Kidney (tissue), 14 donors: ENCODE results near the gene C14orf132. TPM values are rescaled to one million over a fixed set of nuclear protein-coding genes. Genes with fewer than 3 reads are reported as not detected.
A peak's percentile ranks its signal among the peaks of the same experiment; 100 is the strongest.

Source experiments
- DNase-seq, 5 donors: peaks; one replicate each; pipeline ENCODE4 v3.0.0-alpha.2; 2013 to 2020
- FAIRE-seq: peaks from 2 replicates; lab custom pipeline; 2012; peaks lifted over from hg19 to GRCh38; lab: Jason Lieb, UNC
- H3K27ac ChIP-seq, 2 donors: one replicate each; pipeline ENCODE4 v1.7.0; 2013; ENCODE audit warnings: low read depth in 2 of 2, low read length in 2 of 2, inconsistent platforms in 1 of 2
- H3K27me3 ChIP-seq: one replicate; pipeline ENCODE4 v1.7.1; 2013; ENCODE audit warnings: low read length, inconsistent platforms; ENCODE audit not compliant: control insufficient read depth, insufficient read depth
- H3K36me3 ChIP-seq, 3 donors: one replicate each; pipeline versions ENCODE4 v1.7.0 to v1.7.1; 2013; ENCODE audit warnings: low read length in 3 of 3, control low read depth in 1 of 3, inconsistent platforms in 1 of 3; ENCODE audit not compliant: insufficient read depth in 3 of 3, control insufficient read depth in 2 of 3
- H3K4me1 ChIP-seq, 3 donors: one replicate each; pipeline versions ENCODE4 v1.7.0 to v1.7.1; 2013; ENCODE audit warnings: low read length in 3 of 3, inconsistent platforms in 1 of 3, low read depth in 1 of 3; ENCODE audit not compliant: control insufficient read depth in 2 of 3, insufficient read depth in 2 of 3
- H3K4me3 ChIP-seq, 3 donors: one replicate each; pipeline versions ENCODE4 v1.7.0 to v1.8.1; 2013; ENCODE audit warnings: low read length in 3 of 3, control low read depth in 1 of 3, inconsistent platforms in 1 of 3
- H3K9ac ChIP-seq, 3 donors: one replicate each; pipeline versions ENCODE4 v1.7.0 to v1.7.1; 2013; ENCODE audit warnings: low read length in 3 of 3, control low read depth in 1 of 3, inconsistent platforms in 1 of 3
- H3K9me3 ChIP-seq, 3 donors: one replicate each; pipeline versions ENCODE4 v1.7.0 to v1.7.1; 2013; ENCODE audit warnings: low read length in 3 of 3, control low read depth in 1 of 3, inconsistent platforms in 1 of 3; ENCODE audit not compliant: control insufficient read depth in 2 of 3, insufficient read depth in 1 of 3
- CTCF ChIP-seq: IDR thresholded peaks from 3 replicates; pipeline ENCODE4 v1.5.1; 2012; ENCODE audit warnings: mild to moderate bottlenecking, moderate library complexity, borderline replicate concordance; ENCODE audit not compliant: insufficient read depth; ENCODE audit errors: extremely low read depth
- intact Hi-C: fragments of 100-400 bp; cut with DNase I; formaldehyde crosslinking; loops from one replicate; pipeline ENCODE4 v1.11.1; 2022
- polyA plus RNA-seq: library from polyadenylated mRNA; stranded (reverse); fragments of 350-450 nt; fragmentation: Illumina TruSeq; extraction: RNeasy Lipid Tissue Mini Kit (QIAGEN cat#74804); gene quantifications from one replicate; pipeline ENCODE4 v1.2.3, GENCODE V29; 2014; ENCODE audit warnings: low read depth, low replicate concordance; ENCODE audit not compliant: insufficient read depth
- total RNA-seq: library from RNA; stranded (reverse); fragmentation: NEBNext Ultra II Directional; extraction: Animal tissue kit (Norgen Biotek cat#: 25700); gene quantifications from one replicate; pipeline ENCODE4 v1.2.1, GENCODE V29; 2021
- donor health status: control.
- donor health status: control.
- donor health status: control.
- donor health status: control.
- donor health status: control.
- donor health status: DM: yes; HTN: yes; CAD: no.
- donor health status: Normal renal cell carcinoma (clear cell type).

The C14orf132 gene
- total and polyA plus RNA-seq, 2 donors from 2014 or later: 6.0 to 17.5 TPM

GRCh38 chr14:96117101-96117897, 78.1 kb downstream of the C14orf132 start:
- H3K27ac ChIP-seq: no peak overlapping the region
- FAIRE-seq: no peak

GRCh38 chr14:96117960-96118359, 78.8 kb downstream of the C14orf132 start:
- no peak for TF ChIP-seq CTCF
- Histone ChIP-seq H3K27ac (no peak overlapping the region), H3K4me1 (peaks cover 0 to 3% (median 0%) of the 10 kb centered on the region in 3 donors), H3K27me3 (no peaks in the 10 kb centered on the region), H3K4me3 (no peak overlapping the region), H3K9ac (no peak overlapping the region), H3K9me3 (peaks cover 0 to 3% (median 3%) of the 10 kb centered on the region in 3 donors), H3K36me3 (no peaks in the 10 kb centered on the region)
- FAIRE-seq (no peak), DNase-seq (no peak)
- intact Hi-C loops: no loop called here

More at GRCh38 chr14:96117101-96117897, 78.1 kb downstream of the C14orf132 start:
- Histone ChIP-seq H3K4me1 (peaks cover 0 to 3% (median 0%) of the 10 kb centered on the region in 3 donors), H3K4me3 (no peak overlapping the region), H3K9ac (no peak overlapping the region), H3K9me3 (peaks cover 0 to 3% (median 3%) of the 10 kb centered on the region in 3 donors), H3K27me3 (no peaks in the 10 kb centered on the region), H3K36me3 (no peaks in the 10 kb centered on the region)
- peak; percentile 24 to 53 (median 46) for DNase-seq
- intact Hi-C loops: no loop called here
- TF ChIP-seq CTCF: no peak

GRCh38 chr14:96118391-96118790, 79.2 kb downstream of the C14orf132 start:
- Histone ChIP-seq H3K9ac (no peak overlapping the region), H3K27me3 (no peaks in the 10 kb centered on the region), H3K36me3 (no peaks in the 10 kb centered on the region), H3K4me3 (no peak overlapping the region), H3K9me3 (peaks cover 0 to 3% (median 3%) of the 10 kb centered on the region in 3 donors), H3K4me1 (peaks cover 0 to 3% (median 0%) of the 10 kb centered on the region in 3 donors), H3K27ac (no peak overlapping the region)
- FAIRE-seq: no peak
- intact Hi-C loops: no loop called here
- no peak for TF ChIP-seq CTCF
- no peak for DNase-seq
